IMR-90 (cell line): ENCODE measurements around the gene SLC6A15. TPM values are rescaled to one million over a fixed set of nuclear protein-coding genes. Genes with fewer than 3 reads are reported as not detected.
A peak's percentile ranks its signal among the peaks of the same experiment; 100 is the strongest.

ENCODE experiments used
- ATAC-seq: fragments of 200-7000 bp; cut with Tn5 transposase; 2 replicates; pipeline ENCODE4 v1.9.1; 2020; ENCODE audit warnings: low read depth, mild to moderate bottlenecking, moderate library complexity
- BruUV-seq: library from RNA; stranded (reverse); fragments of 400-500 nt; replicated peaks from 2 replicates; lab custom pipeline; 2021; lab: Mats Ljungman, UMichigan
- CTCF ChIA-PET: fragments of 300-600 bp; formaldehyde crosslinking; extraction: SDS; loops from one replicate; lab custom pipeline; 2021; ENCODE audit warnings: antibody characterized with exemption; lab: Yijun Ruan, JAX
- POLR2A ChIA-PET: fragments of 300-600 bp; sonication (Branson Sonifier 250); formaldehyde crosslinking; loops from one replicate; lab custom pipeline; 2022; ENCODE audit warnings: antibody characterized with exemption; ENCODE audit not compliant: unreplicated experiment; lab: Charles Lee
- DNase-seq: peaks from one replicate; pipeline ENCODE4 v3.0.0; 2013
- H2AFZ ChIP-seq: replicated peaks from 2 replicates; pipeline ENCODE3; 2013; ENCODE audit warnings: low read length, mild to moderate bottlenecking; ENCODE audit not compliant: poor library complexity
- H2AK5ac ChIP-seq: 2 replicates; pipeline ENCODE4 v1.6.1; 2013; ENCODE audit warnings: low read depth, low read length, inconsistent platforms
- H2AK9ac ChIP-seq: replicated peaks from 2 replicates; pipeline ENCODE3; 2013; ENCODE audit warnings: mild to moderate bottlenecking, low read depth, low read length, moderate library complexity; ENCODE audit not compliant: poor library complexity
- H2BK120ac ChIP-seq: 2 replicates; pipeline ENCODE4 v1.6.1; 2013; ENCODE audit warnings: low read depth, low read length, inconsistent platforms
- H2BK15ac ChIP-seq: 3 replicates; pipeline ENCODE4 v1.6.1; 2013; ENCODE audit warnings: low read depth, low read length, inconsistent platforms
- H2BK20ac ChIP-seq: 2 replicates; pipeline ENCODE4 v1.6.1; 2013; ENCODE audit warnings: low read depth, mild to moderate bottlenecking, inconsistent platforms, low read length, moderate library complexity
- H2BK5ac ChIP-seq: 2 replicates; pipeline ENCODE4 v1.6.1; 2013; ENCODE audit warnings: mild to moderate bottlenecking, low read depth, low read length, inconsistent platforms; ENCODE audit not compliant: poor library complexity, severe bottlenecking
- H3K14ac ChIP-seq: replicated peaks from 2 replicates; pipeline ENCODE4 v1.6.1; 2013; ENCODE audit warnings: low read depth, low read length, inconsistent platforms
- H3K18ac ChIP-seq: 2 replicates; pipeline ENCODE4 v1.6.1; 2013; ENCODE audit warnings: low read depth, low read length, control low read depth
- H3K23ac ChIP-seq: 2 replicates; pipeline ENCODE4 v1.6.1; 2013; ENCODE audit warnings: low read depth, low read length, inconsistent platforms
- H3K27ac ChIP-seq: 2 replicates; pipeline ENCODE4 v1.5.1; 2013; ENCODE audit warnings: mild to moderate bottlenecking, control low read depth, low read length; ENCODE audit not compliant: insufficient read depth
- H3K27me3 ChIP-seq: 2 replicates; pipeline ENCODE4 v1.6.1; 2013; ENCODE audit warnings: low read length; ENCODE audit not compliant: control insufficient read depth, insufficient read depth
- H3K36me3 ChIP-seq: 2 replicates; pipeline ENCODE4 v1.6.1; 2013; ENCODE audit warnings: low read length, mixed read lengths; ENCODE audit not compliant: control insufficient read depth, insufficient read depth
- H3K4ac ChIP-seq: 2 replicates; pipeline ENCODE4 v1.6.1; 2013; ENCODE audit warnings: low read depth, low read length, inconsistent platforms
- H3K4me1 ChIP-seq: 2 replicates; pipeline ENCODE4 v1.6.1; 2013; ENCODE audit warnings: low read length, mixed read lengths; ENCODE audit not compliant: control insufficient read depth, insufficient read depth
- H3K4me2 ChIP-seq: 2 replicates; pipeline ENCODE4 v1.6.1; 2013; ENCODE audit warnings: low read depth, mild to moderate bottlenecking, control low read depth, low read length, moderate library complexity
- H3K4me3 ChIP-seq: 2 replicates; pipeline ENCODE4 v1.5.1; 2013; ENCODE audit warnings: low read depth, mild to moderate bottlenecking, control low read depth, low read length, moderate library complexity; ENCODE audit not compliant: insufficient read depth
- H3K56ac ChIP-seq: 2 replicates; pipeline ENCODE4 v1.6.1; 2013; ENCODE audit warnings: low read length, inconsistent platforms; ENCODE audit not compliant: insufficient read depth; ENCODE audit errors: extremely low read depth
- H3K79me1 ChIP-seq, 2 experiments: 2 replicates each; pipeline ENCODE4 v1.6.1; 2013; ENCODE audit warnings: low read length in 2 of 2, inconsistent platforms in 1 of 2, low read depth in 1 of 2
- H3K9ac ChIP-seq: 2 replicates; pipeline ENCODE4 v1.6.1; 2013; ENCODE audit warnings: low read depth, low read length, control low read depth
- H3K9me1 ChIP-seq: 2 replicates; pipeline ENCODE4 v1.6.1; 2013; ENCODE audit warnings: low read length, inconsistent platforms; ENCODE audit not compliant: insufficient read depth
- H3K9me3 ChIP-seq: 2 replicates; pipeline ENCODE4 v1.6.1; 2013; ENCODE audit warnings: low read length; ENCODE audit not compliant: control insufficient read depth, insufficient read depth
- H4K20me1 ChIP-seq: 2 replicates; pipeline ENCODE4 v1.6.1; 2013; ENCODE audit warnings: low read length, inconsistent platforms; ENCODE audit not compliant: insufficient read depth
- H4K5ac ChIP-seq: 2 replicates; pipeline ENCODE4 v1.6.1; 2013; ENCODE audit warnings: mild to moderate bottlenecking, low read depth, low read length, control low read depth
- H4K8ac ChIP-seq, 2 experiments: 2 replicates each; pipeline ENCODE4 v1.6.1; 2013; ENCODE audit warnings: low read depth in 2 of 2, low read length in 2 of 2, control low read depth in 1 of 2, inconsistent platforms in 1 of 2
- H4K91ac ChIP-seq: 2 replicates; pipeline ENCODE4 v1.6.1; 2013; ENCODE audit warnings: low read depth, low read length, inconsistent platforms; ENCODE audit not compliant: insufficient read depth
- CTCF ChIP-seq: conservative IDR thresholded peaks from 2 replicates; pipeline ENCODE4 v1.5.1; 2012; ENCODE audit warnings: mild to moderate bottlenecking, low read depth, low read length, improper control_type of control experiment
- FOS ChIP-seq: fragments of 150-350 bp; IDR thresholded peaks from 2 replicates; pipeline ENCODE4 v1.6.1; 2016; ENCODE audit warnings: low read depth, low read length
- MAFK ChIP-seq: IDR thresholded peaks from 2 replicates; pipeline ENCODE4 v1.6.1; 2012; ENCODE audit warnings: low read depth, low read length, improper control_type of control experiment
- MAZ ChIP-seq: IDR thresholded peaks from 2 replicates; pipeline ENCODE4 v1.6.1; 2012; ENCODE audit warnings: low read depth, mild to moderate bottlenecking, low read length, improper control_type of control experiment, moderate library complexity, borderline replicate concordance
- POLR2A ChIP-seq: IDR thresholded peaks from 2 replicates; pipeline ENCODE4 v1.6.1; 2012; ENCODE audit warnings: mild to moderate bottlenecking, low read depth, low read length
- RCOR1 ChIP-seq: IDR thresholded peaks from 2 replicates; pipeline ENCODE4 v1.6.1; 2012; ENCODE audit warnings: mild to moderate bottlenecking, low read length, improper control_type of control experiment; ENCODE audit not compliant: insufficient replicate concordance
- WGBS, 2 experiments: methylation state at CpG; one replicate each; pipeline versions ENCODE4 v1.1.5 to v1.1.7; 2013; ENCODE audit warnings: missing lambda C conversion rate in 2 of 2; ENCODE audit not compliant: insufficient read length in 1 of 2; ENCODE audit errors: extremely low coverage in 2 of 2; 5-methylcytosine and 5-hydroxymethylcytosine counted together
- dilution Hi-C: fragments of 300-500 bp; cut with HindIII; formaldehyde crosslinking; loops from one replicate; pipeline ENCODE4 v1.14.3; 2018; ENCODE audit warnings: low sequenced_read_pairs; ENCODE audit not compliant: unreplicated experiment
- in situ Hi-C: fragments of 300-500 bp; cut with MboI; formaldehyde crosslinking; loops from 3 replicates; pipeline ENCODE4 v1.14.3; 2019; ENCODE audit warnings: low sequenced_read_pairs, inconsistent platforms, mixed read lengths
- intact Hi-C: fragments of 100-400 bp; cut with micrococcal nuclease; formaldehyde crosslinking; loops from 2 replicates; pipeline ENCODE4 v1.10.0; 2022
- polyA plus RNA-seq, 3 experiments: library from polyadenylated mRNA; depleted of rRNA; stranded (reverse); fragments of >200 nt; gene quantifications; 2 replicates each; pipeline ENCODE4 v1.2.3, GENCODE V29; 2012; ENCODE audit warnings: low replicate concordance in 1 of 3
- total RNA-seq: library from RNA; depleted of rRNA; stranded (reverse); fragments of >200 nt; gene quantifications from 2 replicates; pipeline ENCODE4 v1.2.3, GENCODE V29; 2012

Gene SLC6A15
- total and polyA plus RNA-seq, 2 of the 4 experiments (the other 2 are of a cell fraction), result 0.32 to 0.72 TPM

- peak; percentile 4 for DNase-seq
- TF ChIP-seq RCOR1 (no peak), MAZ (no peak), POLR2A (no peak), MAFK (no peak), CTCF (no peak), FOS (no peak)
- Histone ChIP-seq H2AK9ac (no peak overlapping the region), H3K4me1 (no peaks in the 10 kb centered on the region), H3K27me3 (no peaks in the 10 kb centered on the region), H3K14ac (no peak overlapping the region), H3K36me3 (no peaks in the 10 kb centered on the region), H3K9me3 (no peaks in the 10 kb centered on the region), H2AK5ac (no peak overlapping the region), H3K79me1 (no peaks in the 10 kb centered on the region), H3K4me2 (no peak overlapping the region), H4K20me1 (no peaks in the 10 kb centered on the region), H2BK120ac (no peak overlapping the region), H3K27ac (no peak overlapping the region), H3K9me1 (no peaks in the 10 kb centered on the region), H3K4ac (no peak overlapping the region), H2BK20ac (no peak overlapping the region), H3K56ac (no peak overlapping the region), H3K9ac (no peak overlapping the region), H4K5ac (no peak overlapping the region), H2BK5ac (no peak overlapping the region), H4K8ac (no peak overlapping the region), H2BK15ac (no peak overlapping the region), H3K4me3 (no peak overlapping the region), H3K23ac (no peak overlapping the region), H3K18ac (no peak overlapping the region), H4K91ac (no peak overlapping the region), H2AFZ (no peak overlapping the region)
- intact Hi-C loops, result no loop called here
- no peak for ATAC-seq
- ChIA-PET POLR2A (no interaction called here), CTCF (no interaction called here)
- no TSS peak for BruUV-seq
- WGBS, 2 experiments, result no CpG with 5 or more reads among the region's 1 CpG
- dilution Hi-C loops, result no loop called here
- in situ Hi-C loops, result no loop called here
Measured at GRCh38 chr12:84920331-84920730, 7.7 kb upstream of the SLC6A15 start.
